HG03045 (cell line): Measurements from ENCODE around the gene FCN1.

ENCODE experiments used
- ATAC-seq: cut with Tn5 transposase; IDR thresholded peaks from one replicate; pipeline ENCODE4 v1.9.1; 2021; ENCODE audit warnings: mild to moderate bottlenecking, moderate library complexity; ENCODE audit not compliant: unreplicated experiment

Gene FCN1

GRCh38 chr9:134915046-134915985 is 2.4 kb downstream of the FCN1 start:
- no peak for ATAC-seq

- no peak for ATAC-seq
Observed at GRCh38 chr9:134914501-134914834, 3.2 kb downstream of the FCN1 start.

- ATAC-seq: no peak
Observed at GRCh38 chr9:134913713-134914500, 3.8 kb downstream of the FCN1 start.

GRCh38 chr9:134913041-134913712 is 4.5 kb downstream of the FCN1 start:
- ATAC-seq: no peak

- ATAC-seq: no peak
Observed at GRCh38 chr9:134912126-134912840, 5.4 kb downstream of the FCN1 start.

GRCh38 chr9:134909511-134910481 is 7.9 kb downstream of the FCN1 start:
- no peak for ATAC-seq

- ATAC-seq: no peak
Observed at GRCh38 chr9:134908524-134909309, 9.0 kb downstream of the FCN1 start.

GRCh38 chr9:134902936-134903335 is 14.8 kb downstream of the FCN1 start:
- ATAC-seq: no peak

- no peak for ATAC-seq
Observed at GRCh38 chr9:134899818-134900217, 17.9 kb downstream of the FCN1 start.

- no peak for ATAC-seq
Observed at GRCh38 chr9:134899168-134899567, 18.5 kb downstream of the FCN1 start.

- no peak for ATAC-seq
Observed at GRCh38 chr9:134898319-134898718, 19.4 kb downstream of the FCN1 start.

- ATAC-seq: no peak
Observed at GRCh38 chr9:134897584-134898170, 20.0 kb downstream of the FCN1 start.

GRCh38 chr9:134896834-134897583 is 20.7 kb downstream of the FCN1 start:
- ATAC-seq: no peak

GRCh38 chr9:134895908-134896833 is 21.5 kb downstream of the FCN1 start:
- no peak for ATAC-seq

GRCh38 chr9:134895567-134895907 is 22.2 kb downstream of the FCN1 start:
- ATAC-seq: no peak

GRCh38 chr9:134895097-134895496 is 22.6 kb downstream of the FCN1 start:
- no peak for ATAC-seq
